ENCODE measurements around the gene FBXO36. TPM values are rescaled to one million over a fixed set of nuclear protein-coding genes. Genes with fewer than 3 reads are reported as not detected.
"Not testable (repeated sequence)": the region's sequence is repeated elsewhere in the genome, so short reads cannot be mapped to it uniquely, and the experiment has no call there.

The FBXO36 gene
- total and polyA plus RNA-seq, 10 donors = 0.36 to 2.6 (median 1.0) TPM

- TF ChIP-seq POLR2AphosphoS5 (IDR thresholded peaks at IDR 0.05) (no peak), CTCF (IDR thresholded peaks at IDR 0.05 in 8 of 11, conservative IDR thresholded peaks at IDR 0.05 in 3 of 11) (no peak), POLR2A (IDR thresholded peaks at IDR 0.05) (no peak)
- Histone ChIP-seq H3K36me3 (peaks cover 0 to 46% (median 6%) of the 10 kb centered on the region in 6 donors), H3K4me1 (peaks cover 4 to 98% (median 38%) of the 10 kb centered on the region in 6 donors), H3K4me3 (no peak overlapping the region), H3K9me3 (no peaks in the 10 kb centered on the region), H3K27ac (no peak overlapping the region), H3K27me3 (replicated peaks in 1 of 7) (no peaks in the 10 kb centered on the region)
- DNase-seq = no peak
- 13 to 32% (median 22%) methylated on average over 1 of the region's 1 CpG for WGBS, 5 donors
- intact Hi-C loops (cut with DNase I; ENCODE audit: low total_unique reads) = no loop called here
Measured at GRCh38 chr2:229896857-229897256, 25.4 kb upstream of the FBXO36 start.

GRCh38 chr2:229899604-229900003, 22.7 kb upstream of the FBXO36 start:
- peaks cover 4 to 90% (median 43%) of the 10 kb centered on the region in 6 donors for H3K4me1 ChIP-seq
- no peak for DNase-seq
- no peaks in the 10 kb centered on the region for H3K27me3 ChIP-seq (replicated peaks in 1 of 7)
- H3K9me3 ChIP-seq = no peaks in the 10 kb centered on the region
- no peak overlapping the region for H3K4me3 ChIP-seq
- intact Hi-C loops (cut with DNase I; ENCODE audit: low total_unique reads) = loop anchor here (10.0 kb wide), 1 partner anchor 55 kb away; no protein-coding TSS in a partner anchor
- 86 to 95% (median 93%) methylated on average over 3 of the region's 3 CpGs for WGBS, 5 donors
- no peak overlapping the region for H3K27ac ChIP-seq
- TF ChIP-seq POLR2A (IDR thresholded peaks at IDR 0.05) (no peak), CTCF (IDR thresholded peaks at IDR 0.05 in 8 of 11, conservative IDR thresholded peaks at IDR 0.05 in 3 of 11) (no peak), POLR2AphosphoS5 (IDR thresholded peaks at IDR 0.05) (no peak)
- peaks cover 0 to 59% (median 12%) of the 10 kb centered on the region in 6 donors for H3K36me3 ChIP-seq

- 74 to 88% (median 80%) methylated on average over 3 of the region's 3 CpGs for WGBS, 5 donors
- no peak overlapping the region for H3K27ac ChIP-seq
- H3K36me3 ChIP-seq = peaks cover 0 to 63% (median 14%) of the 10 kb centered on the region in 6 donors
- DNase-seq = no peak
- intact Hi-C loops (cut with DNase I; ENCODE audit: low total_unique reads) = loop anchor here (10.0 kb wide), 1 partner anchor 55 kb away; no protein-coding TSS in a partner anchor
- no peak for TF ChIP-seq POLR2AphosphoS5 (IDR thresholded peaks at IDR 0.05)
- no peak for TF ChIP-seq POLR2A (IDR thresholded peaks at IDR 0.05)
- no peak for TF ChIP-seq CTCF (IDR thresholded peaks at IDR 0.05 in 8 of 11, conservative IDR thresholded peaks at IDR 0.05 in 3 of 11)
- no peaks in the 10 kb centered on the region for H3K27me3 ChIP-seq (replicated peaks in 1 of 7)
- H3K4me3 ChIP-seq = no peak overlapping the region
- peaks cover 4 to 90% (median 45%) of the 10 kb centered on the region in 6 donors for H3K4me1 ChIP-seq
- H3K9me3 ChIP-seq = no peaks in the 10 kb centered on the region
Measured at GRCh38 chr2:229900012-229900411, 22.3 kb upstream of the FBXO36 start.

GRCh38 chr2:229900514-229900913, 21.8 kb upstream of the FBXO36 start:
- H3K27ac ChIP-seq; H3K4me3 ChIP-seq; H3K9me3 ChIP-seq; H3K27me3 ChIP-seq (replicated peaks in 1 of 7); DNase-seq: not testable (repeated sequence)
- H3K36me3 ChIP-seq = peaks cover 0 to 68% (median 14%) of the 10 kb centered on the region in 6 donors
- H3K4me1 ChIP-seq = peaks cover 4 to 91% (median 47%) of the 10 kb centered on the region in 6 donors
- intact Hi-C loops (cut with DNase I; ENCODE audit: low total_unique reads) = loop anchor here (10.0 kb wide), 1 partner anchor 56 kb away; no protein-coding TSS in a partner anchor
- WGBS, 5 donors = 74 to 95% (median 83%) methylated on average over 9 of the region's 9 CpGs

Data from spleen (tissue), 11 donors.